HG02610 (cell line): ENCODE data around the gene CDK10.
"Not testable (repeated sequence)": the region's sequence is repeated elsewhere in the genome, so short reads cannot be mapped to it uniquely, and the experiment has no call there.

Experiments
- ATAC-seq: cut with Tn5 transposase; IDR thresholded peaks from one replicate; pipeline ENCODE4 v1.9.1; 2021; ENCODE audit warnings: mild to moderate bottlenecking, moderate library complexity; ENCODE audit not compliant: unreplicated experiment

Gene CDK10

GRCh38 chr16:89667633-89668032 is 18.9 kb upstream of the CDK10 start:
- ATAC-seq, result no peak

DNA sequence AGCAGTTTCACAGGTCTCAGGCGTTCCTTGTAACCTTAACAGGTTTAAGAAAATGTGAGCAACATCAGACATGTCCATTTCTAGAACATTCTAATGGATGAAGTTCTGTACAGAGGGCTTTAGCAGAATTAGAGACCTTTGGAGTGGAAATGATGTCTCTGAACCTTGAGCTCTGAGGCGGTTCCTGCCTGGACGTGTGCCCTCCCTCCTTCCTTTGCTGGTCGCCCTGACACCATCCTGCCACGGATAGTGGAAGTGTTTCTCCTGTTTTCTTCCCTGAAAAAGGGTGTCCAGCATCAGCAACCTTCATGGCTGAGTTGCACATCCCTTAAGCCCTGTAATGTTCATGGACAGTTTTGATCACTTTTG is 17.7 kb upstream of the CDK10 start:
- no peak for ATAC-seq

- no peak for ATAC-seq
Measured at GRCh38 chr16:89669755-89670154, 16.7 kb upstream of the CDK10 start.

DNA sequence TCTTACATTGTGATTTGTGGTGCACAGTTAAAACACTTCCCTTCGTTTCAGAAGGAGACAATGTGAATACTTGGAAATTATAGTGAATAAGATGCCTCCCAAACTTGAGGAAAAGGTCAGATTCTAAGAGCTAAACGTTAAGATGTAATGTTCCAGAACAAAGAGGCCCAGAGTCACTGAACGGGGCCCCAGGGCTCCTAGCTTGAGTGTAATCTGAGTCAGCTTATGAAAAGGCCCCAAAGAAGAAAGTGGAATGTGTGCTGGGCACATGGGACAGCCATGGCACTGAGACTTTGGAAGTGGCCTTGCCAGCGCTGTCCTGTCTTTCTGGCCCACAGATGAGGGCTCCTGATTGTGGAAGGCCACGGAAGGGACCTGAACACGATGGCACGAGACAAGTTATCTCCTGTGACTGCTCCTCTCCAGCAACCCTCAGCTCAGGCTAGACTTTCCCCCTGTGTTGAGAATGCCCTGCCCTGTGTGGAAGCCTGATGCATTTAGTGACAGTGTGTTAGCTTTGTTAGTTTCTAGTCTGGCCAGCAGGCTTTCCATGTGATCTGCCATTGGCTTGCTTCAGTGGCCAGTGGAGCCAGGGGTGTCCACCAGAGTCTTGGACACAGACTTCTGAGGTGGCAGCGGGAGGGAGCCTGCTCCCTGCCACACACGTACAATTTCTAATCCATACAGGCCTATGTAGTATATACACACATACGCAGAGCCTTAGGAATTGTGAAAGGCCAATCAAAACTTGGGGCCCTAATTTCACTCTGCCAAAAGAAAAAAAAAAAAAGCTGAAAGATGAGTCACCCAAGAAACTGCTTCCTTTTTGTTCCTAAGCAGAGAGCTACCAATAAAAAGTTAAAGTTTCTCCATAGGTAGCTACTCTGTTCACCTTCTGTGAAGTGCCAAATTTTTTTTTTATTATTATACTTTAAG is 15.7 kb upstream of the CDK10 start:
- no peak for ATAC-seq

GRCh38 chr16:89671565-89671964 is 14.9 kb upstream of the CDK10 start:
- not testable (repeated sequence) for ATAC-seq

DNA sequence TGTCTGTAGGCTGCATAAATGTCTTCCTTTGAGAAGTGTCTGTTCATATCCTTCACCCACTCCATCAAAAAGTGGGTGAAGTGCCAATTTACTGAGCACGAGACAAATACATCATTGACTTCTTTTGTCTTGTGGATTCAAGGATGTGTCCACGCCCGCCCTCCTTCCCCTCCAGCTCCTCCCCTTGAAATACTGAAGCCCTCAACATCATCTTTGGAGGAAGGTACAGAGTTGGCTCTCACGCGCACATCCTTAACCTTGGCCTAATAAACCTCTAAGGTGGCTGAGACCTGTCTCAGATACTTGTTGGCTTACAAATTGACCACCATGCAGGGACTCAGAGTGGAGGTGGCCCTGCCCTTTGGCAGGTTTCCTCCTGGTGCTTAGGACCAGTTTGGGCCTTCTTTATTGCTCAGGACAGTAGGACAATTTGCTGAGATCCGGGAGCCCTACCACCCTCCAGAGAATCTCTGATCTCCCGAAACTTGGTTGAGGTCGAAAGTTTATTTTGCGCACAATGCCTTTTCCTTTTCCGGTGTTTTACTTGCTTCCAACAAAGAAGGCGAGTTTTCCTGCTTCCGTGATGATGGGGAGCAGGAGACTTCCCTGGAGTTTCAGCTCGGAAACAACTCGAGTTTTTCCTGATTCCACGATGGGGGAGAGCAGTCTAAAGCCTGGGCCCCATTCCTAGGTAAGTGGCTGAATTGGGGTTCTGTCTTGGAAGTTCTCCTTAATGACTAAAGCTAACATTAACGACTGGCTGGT is 14.1 kb upstream of the CDK10 start:
- no peak for ATAC-seq

GRCh38 chr16:89678258-89678657 is 8.2 kb upstream of the CDK10 start:
- ATAC-seq, result no peak

DNA sequence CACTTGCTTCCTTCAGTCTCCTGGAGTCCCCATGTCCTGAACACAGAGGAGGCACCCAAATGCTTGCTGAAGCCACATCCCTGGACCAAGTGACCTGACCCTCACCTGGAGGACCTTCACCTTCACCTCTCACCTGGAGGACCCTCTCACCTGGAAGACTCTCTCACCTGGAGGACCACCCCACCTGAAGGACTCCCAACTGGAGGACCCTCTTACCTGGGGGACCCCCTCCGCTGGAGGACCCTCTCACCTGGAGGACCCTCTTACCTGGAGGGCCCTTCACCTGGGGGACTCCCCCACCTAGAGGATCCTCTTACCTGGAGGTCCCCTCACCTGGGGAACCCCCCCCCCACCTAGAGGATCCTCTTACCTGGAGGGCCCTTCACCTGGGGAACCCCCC is 573 bp upstream of the CDK10 start:
- ATAC-seq, result no peak

GRCh38 chr16:89687092-89687940 is 827 bp downstream of the CDK10 start:
- peak; percentile 22 for ATAC-seq

- no peak for ATAC-seq
Measured at GRCh38 chr16:89688395-89688794, 1.9 kb downstream of the CDK10 start.

GRCh38 chr16:89689142-89689541 is 2.7 kb downstream of the CDK10 start:
- no peak for ATAC-seq

DNA sequence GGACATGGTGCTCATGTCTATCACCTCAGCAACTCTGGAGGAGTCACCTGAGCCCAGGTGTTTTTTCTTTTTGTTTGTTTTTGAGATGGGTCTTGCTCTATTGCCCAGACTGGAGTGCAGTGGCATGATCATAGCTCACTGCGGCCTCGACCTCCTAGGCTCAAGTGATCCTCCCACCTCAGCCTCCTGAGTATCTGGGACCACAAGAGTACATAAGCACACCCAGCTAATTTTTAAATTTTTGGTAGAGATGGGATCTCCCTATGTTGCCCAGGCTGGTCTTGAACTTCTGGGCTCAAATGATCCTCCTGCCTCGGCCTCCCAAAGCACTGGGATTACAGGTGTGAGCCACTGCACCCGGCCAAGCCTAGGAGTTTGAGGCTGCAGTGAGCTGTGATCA is 3.1 kb downstream of the CDK10 start:
- not testable (repeated sequence) for ATAC-seq

GRCh38 chr16:89690392-89690901 is 4.0 kb downstream of the CDK10 start:
- no peak for ATAC-seq

DNA sequence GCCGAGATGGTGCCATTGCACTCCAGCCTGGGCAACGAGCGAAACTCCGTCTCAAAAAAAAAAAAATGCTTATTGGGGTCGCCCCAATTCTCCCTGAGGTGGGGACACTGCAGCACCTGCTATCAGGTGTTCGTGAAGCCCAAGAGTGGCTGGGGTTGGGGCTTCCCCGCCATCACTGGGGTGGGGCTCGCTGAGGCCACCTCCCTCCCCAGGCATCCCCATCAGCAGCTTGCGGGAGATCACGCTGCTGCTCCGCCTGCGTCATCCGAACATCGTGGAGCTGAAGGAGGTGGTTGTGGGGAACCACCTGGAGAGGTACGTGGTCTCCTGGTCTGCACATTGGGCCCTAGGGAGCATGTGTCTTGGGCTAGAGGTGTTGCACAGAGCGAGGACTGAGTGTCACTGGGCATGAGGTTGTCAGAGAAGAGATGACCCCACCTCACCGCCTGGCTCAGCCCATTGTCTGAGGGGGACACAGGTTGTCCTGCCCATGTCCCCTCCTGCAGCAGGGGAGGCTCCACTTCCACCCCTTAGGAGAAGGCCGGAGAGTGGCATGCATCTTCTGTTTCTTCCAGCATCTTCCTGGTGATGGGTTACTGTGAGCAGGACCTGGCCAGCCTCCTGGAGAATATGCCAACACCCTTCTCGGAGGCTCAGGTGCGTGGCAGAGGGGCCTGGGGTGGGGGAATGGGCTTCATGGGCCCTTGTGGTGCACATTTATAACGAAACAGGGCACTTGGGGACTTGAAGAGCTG is 4.9 kb downstream of the CDK10 start:
- no peak for ATAC-seq

DNA sequence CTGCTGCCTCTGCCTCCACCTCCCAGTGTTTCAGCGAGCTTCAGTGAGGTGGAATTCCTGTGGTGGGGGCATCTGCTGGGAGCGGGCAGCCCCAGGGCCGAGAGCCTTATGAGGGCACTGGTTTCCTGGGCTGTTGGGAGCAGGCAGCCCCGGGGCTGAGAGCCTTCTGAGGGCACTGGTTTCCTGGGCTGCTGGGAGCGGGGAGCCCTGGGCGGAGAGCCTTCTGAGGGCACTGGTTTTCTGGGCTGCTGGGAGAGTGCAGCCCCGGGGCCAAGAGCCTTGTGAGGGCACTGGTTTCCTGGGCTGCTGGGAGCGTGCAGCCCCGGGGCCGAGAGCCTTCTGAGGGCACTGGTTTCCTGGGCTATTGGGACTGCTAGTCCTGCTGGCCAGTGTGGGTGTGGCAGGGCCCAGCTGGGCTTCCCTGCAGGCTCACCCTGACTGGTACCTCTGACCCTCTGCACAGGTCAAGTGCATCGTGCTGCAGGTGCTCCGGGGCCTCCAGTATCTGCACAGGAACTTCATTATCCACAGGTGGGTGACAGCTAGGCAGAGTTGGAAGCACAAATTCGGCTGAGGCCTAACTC is 5.6 kb downstream of the CDK10 start:
- ATAC-seq, result no peak

DNA sequence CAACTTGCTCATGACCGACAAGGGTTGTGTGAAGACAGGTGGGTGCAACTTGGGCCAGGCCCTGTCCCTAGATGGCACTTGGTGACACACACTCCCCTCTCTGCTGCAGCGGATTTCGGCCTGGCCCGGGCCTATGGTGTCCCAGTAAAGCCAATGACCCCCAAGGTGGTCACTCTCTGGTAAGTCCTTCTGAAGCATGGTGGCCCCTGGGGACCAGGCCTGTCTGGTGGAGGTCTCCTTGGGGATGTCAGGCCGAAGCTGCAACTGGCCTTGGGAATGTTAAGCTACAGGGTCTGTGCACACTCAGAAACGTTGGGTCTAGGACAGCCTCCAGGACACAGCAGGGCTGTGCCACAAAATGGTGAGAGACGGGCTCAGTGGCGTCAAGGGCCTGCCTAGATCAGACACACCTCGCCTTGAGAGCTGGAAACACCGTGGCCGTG is 6.8 kb downstream of the CDK10 start:
- ATAC-seq, result no peak

DNA sequence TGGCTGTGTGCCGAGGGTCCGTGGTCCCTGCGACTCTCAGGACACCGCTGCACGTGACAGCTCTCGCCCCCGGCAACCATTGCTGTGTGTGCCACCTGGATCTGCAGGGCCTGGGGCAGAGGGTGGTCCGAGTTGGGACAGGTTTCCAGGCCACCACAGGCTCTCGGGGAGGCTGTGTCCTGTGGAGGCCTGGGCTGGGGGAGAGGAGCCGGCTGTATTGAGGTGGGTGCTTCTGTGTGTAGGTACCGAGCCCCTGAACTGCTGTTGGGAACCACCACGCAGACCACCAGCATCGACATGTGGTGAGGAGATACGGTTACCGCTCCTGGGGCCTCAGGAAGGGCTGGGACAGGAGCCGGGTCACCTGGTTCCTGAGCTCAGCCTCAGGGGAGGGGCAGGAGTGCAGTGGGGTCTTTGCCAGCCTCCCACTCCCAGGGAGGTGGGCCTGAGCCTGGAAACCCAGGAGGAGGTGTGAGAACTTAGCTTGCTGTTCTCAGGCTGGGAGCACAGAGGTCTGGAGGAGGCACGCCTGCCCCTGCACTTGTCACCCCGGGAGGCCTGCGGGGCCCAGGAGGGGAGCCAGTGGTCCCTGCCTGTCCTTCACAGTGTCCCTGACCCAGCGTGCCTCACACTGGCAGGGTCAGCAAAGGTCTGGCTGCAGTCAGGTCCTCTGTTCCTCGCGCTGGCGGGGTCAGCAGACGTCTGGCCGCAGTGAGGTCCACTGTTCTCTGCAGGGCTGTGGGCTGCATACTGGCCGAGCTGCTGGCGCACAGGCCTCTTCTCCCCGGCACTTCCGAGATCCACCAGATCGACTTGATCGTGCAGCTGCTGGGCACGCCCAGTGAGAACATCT is 7.7 kb downstream of the CDK10 start:
- ATAC-seq, result no peak

DNA sequence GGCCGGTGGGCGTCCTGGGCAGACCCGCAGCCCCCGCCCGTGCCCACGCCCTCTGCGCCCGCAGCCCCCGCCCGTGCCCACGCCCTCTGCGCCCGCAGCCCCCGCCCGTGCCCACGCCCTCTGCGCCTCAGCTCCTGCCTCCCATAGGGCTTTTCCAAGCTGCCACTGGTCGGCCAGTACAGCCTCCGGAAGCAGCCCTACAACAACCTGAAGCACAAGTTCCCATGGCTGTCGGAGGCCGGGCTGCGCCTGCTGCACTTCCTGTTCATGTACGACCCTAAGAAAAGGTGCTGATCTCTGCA is 8.2 kb downstream of the CDK10 start:
- ATAC-seq, result not testable (repeated sequence)
